Fibroblast of lung (primary cell): ENCODE data around the gene C12orf43.

Experiments used
- CTCF ChIP-seq, 2 donors: IDR thresholded peaks in 1 of 2; conservative IDR thresholded peaks in 1 of 2; 1 replicate in 1 of 2; 2 replicates in 1 of 2; pipeline ENCODE4 v1.5.1; 2011 to 2012; ENCODE audit warnings: low read length in 2 of 2, control low read depth in 1 of 2, inconsistent platforms in 1 of 2, low read depth in 1 of 2, mild to moderate bottlenecking in 1 of 2
- EZH2 ChIP-seq: IDR thresholded peaks from 2 replicates; pipeline ENCODE4 v1.5.1; 2012; ENCODE audit warnings: low read length, control low read depth, mild to moderate bottlenecking; ENCODE audit errors: missing control alignments

- TF ChIP-seq CTCF (conservative IDR thresholded peaks at IDR 0.05 in 1 of 2, IDR thresholded peaks at IDR 0.05 in 1 of 2; ENCODE audit: low read depth in 1 of 2, low read length in 2 of 2) (no peak), EZH2 (no peak)
These were observed 2.6 kb downstream of the C12orf43 start for GRCh38 chr12:121013715-121014114.
